ENCODE measurements around the gene TDRD5. TPM values are rescaled to one million over a fixed set of nuclear protein-coding genes. Genes with fewer than 3 reads are reported as not detected.
A peak's percentile ranks its signal among the peaks of the same experiment; 100 is the strongest.
"Not testable (repeated sequence)": the region's sequence is repeated elsewhere in the genome, so short reads cannot be mapped to it uniquely, and the experiment has no call there.

TDRD5 gene
- total RNA-seq, 1 donor from 2014 or later, result not detected

DNA sequence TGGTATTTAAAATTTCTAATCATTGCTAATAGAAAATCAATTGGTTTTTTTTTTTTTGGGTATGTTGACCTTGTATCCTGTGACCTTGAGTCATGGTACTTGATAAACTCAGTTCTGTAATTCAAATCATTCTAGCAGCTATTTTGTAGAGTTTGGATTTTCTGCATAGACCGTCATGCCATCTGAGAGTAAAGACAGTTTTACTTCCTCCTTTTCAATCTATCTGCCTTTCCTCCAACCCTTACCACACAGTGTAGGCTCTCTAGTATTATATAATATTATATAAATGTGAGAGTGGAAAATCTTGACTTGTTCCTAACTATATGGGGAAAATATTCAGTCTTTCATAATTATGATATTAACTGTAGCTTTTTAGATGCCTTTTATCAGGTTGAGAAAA, 7.0 kb downstream of the TDRD5 start:
- no peak for DNase-seq (ENCODE audit: low spot score)

- DNase-seq (ENCODE audit: low spot score), result peak; percentile 4
Observed at GRCh38 chr1:179599623-179600249, 8.1 kb downstream of the TDRD5 start.

- DNase-seq (ENCODE audit: low spot score), result no peak
Observed at GRCh38 chr1:179601093-179601492, 9.5 kb downstream of the TDRD5 start.

GRCh38 chr1:179612361-179612760, 20.7 kb downstream of the TDRD5 start:
- DNase-seq (ENCODE audit: low spot score), result no peak

GRCh38 chr1:179630719-179631118, 39.1 kb downstream of the TDRD5 start:
- DNase-seq (ENCODE audit: low spot score), result no peak

DNA sequence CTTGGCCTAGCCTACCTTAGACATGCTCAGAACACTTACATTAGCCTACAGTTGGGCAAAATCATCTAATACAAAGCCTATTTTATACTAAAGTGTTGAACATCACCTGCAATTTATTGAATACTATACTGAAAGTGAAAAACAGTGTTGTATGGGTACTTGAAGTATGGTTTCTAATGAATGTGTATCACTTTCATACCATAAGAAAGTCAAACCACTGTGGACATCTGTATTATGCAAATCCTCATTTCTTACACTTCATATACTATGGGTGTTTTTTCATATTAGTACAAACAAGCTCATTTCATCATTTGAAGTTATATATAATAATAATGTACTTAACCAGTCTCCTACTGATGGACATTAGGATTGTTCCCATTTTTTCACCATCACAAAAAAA, 41.2 kb downstream of the TDRD5 start:
- no peak for DNase-seq (ENCODE audit: low spot score)

DNA sequence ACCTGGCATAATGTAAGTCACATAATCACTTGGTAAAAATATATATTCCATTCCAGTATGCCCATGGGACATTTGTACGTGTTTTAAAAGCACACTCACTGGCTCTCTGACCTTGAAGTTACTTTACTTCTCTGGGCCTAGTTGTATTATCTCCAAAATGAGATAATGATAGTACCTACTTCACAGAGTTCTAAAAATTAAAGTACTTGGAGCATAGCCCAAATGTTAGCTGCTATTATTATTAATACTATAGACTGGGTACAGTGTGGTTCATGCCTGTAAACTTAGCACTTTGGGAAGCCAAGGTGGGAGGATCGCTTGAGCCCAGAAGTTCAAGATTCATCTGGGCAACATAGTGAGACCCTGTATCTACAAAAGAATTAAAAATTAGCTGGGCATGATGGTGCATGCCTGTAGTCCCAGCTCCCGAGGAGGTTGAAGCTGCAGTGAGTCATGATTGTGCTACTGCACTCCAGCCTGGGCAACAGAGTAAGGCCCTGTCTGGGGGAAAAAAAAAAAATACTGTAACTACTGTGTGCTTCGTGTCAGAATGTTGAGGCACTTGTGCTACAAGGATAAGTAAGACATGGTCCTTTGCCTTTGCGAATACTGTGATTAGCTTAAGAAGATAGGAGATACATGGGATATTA, 45.7 kb downstream of the TDRD5 start:
- no peak for DNase-seq (ENCODE audit: low spot score)

GRCh38 chr1:179661018-179661417, 69.4 kb downstream of the TDRD5 start:
- no peak for DNase-seq (ENCODE audit: low spot score)

DNA sequence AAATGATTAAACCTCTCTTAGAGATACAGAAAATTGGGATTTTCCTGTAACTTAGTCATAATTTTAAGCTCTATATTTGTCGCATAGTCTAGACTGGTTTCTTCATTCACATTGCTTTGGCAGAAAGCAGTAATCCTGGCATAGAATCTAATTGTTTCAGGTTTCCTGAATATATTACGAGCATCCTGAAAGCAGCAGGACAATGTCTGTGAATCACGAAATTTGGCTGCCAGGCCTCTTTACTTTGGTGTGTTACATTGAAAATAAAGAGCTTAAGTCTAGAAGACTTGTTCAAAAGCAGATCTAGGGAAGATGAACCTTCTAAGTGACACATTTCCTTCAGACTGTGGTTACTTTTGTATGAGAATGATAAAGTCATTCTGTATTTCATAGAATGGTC, 72.2 kb downstream of the TDRD5 start:
- DNase-seq (ENCODE audit: low spot score), result peak; percentile 4

DNA sequence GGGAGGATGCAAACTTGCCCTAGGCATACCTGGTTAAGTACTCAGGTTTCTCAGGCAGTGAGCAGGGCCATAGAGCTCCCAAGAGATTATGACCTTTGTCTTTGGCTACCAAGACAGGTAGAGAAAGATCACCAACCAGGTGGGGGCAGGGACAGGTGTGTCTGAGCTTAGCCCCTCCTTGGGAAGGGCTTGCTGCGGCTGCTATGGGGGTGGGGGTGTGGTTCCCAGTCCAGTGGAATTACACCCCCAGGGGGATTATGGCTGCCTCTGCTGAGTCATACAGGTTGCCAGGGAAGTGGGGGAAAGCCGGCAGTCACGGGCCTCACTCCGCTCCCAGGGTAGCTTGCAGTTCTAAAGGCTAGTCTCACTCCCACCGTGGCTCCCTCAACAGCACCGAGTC, 86.2 kb downstream of the TDRD5 start:
- no peak for DNase-seq (ENCODE audit: low spot score)

DNA sequence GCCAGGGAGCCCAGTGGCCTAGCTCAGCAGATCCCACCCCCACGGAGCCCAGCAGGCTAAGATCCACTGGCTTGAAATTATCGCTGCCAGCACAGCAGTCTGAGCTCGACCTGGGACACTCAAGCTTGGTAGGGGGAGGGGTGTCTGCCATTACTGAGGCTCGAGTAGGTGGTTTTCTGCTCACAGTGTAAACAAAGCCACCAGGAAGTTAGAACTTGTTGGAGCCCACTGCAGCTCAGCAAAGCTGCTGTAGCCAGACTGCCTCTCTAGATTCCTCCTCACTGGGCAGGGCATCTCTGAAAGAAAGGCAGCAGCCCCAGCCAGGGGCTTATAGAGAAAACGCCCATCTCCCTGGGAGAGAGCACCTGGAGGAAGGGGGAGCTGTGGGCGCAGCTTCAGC, 102.9 kb downstream of the TDRD5 start:
- DNase-seq (ENCODE audit: low spot score), result not testable (repeated sequence)

DNA sequence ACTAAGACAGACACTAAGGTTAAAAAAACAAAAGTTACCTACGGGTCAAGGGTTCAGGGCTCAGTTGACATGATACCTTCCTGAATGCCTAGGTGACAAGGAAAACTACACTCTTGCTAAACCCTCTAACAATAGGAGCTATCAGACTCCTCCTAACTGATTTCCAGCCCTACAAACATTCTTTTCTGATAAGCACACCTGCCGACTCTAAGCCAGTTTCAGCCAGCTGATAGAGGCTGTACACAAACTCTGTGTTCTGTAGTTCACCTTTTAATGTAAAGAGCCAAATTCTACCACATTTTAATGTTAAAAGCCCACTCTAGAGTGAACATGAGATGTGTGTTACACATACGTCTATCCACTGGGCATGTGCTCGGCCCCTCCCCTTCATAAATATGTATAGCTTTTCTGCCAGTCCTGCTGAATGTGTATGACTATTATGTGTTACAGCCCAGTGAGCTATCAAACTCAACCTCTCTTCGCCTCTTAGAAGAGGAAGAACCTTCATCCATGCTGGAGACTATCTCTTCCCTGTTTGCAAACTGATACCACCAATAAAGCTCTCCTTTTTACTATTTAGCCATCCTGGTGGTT, 111.4 kb downstream of the TDRD5 start:
- DNase-seq (ENCODE audit: low spot score), result no peak

- peak; percentile 72 for DNase-seq (ENCODE audit: low spot score)
Observed at GRCh38 chr1:179706339-179706941, 114.8 kb downstream of the TDRD5 start.

DNA sequence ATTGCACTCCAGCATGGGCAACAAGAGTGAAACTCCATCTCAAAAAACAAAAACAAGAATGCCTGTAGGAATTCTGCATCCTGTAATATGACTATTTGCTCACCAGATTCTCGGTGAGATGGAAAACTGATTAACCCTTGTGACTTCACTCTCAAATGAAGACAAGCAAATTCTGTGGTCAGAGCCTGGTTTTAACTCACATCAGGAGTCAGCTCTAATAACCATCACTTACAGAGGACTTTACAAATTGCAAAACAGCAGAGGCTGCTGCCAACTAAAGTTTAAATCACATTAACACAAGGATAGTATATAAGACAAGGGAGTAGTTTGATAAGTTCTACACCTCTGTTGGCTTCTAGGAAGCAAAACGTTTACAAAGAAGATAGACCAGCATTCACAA, 115.8 kb downstream of the TDRD5 start:
- DNase-seq (ENCODE audit: low spot score), result no peak

DNA sequence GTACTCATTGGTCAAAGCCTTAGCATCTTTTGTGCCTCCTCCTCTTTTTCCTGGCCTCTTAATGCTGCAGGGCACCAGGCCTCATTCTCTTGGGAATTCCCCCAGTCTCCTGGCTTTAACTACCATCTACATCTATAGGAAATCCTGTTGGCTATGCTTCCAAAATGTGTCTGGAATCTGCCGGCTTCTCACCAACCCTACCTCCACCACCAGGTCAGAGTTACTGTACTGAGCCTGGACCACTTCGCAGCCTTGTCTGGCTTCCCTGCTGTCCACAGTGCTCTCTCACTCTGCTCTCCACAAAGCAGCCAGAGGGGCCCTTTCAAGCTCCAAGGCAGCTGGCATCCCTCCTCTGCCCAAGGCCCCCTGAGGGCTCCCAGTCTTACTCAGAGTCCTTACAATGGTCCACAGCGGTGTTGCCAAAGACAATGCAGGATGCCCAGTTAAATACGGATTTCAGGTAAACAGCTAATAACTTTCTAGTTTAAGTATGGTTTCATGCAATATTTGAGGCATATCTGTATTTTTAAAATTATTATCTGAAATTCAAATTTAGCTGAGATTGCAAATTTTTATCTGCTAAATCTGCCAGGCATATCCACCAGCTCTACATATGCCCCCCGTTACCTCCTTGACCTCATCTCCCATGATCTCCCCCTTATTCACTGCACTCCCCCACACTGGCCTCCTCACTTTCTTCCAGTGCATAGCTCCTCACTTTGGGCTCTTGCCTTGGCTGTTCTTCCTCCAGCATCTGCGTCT, 117.0 kb downstream of the TDRD5 start:
- DNase-seq (ENCODE audit: low spot score), result no peak

GRCh38 chr1:179709841-179710329, 118.3 kb downstream of the TDRD5 start:
- DNase-seq (ENCODE audit: low spot score), result peak; percentile 66

- no peak for DNase-seq (ENCODE audit: low spot score)
Observed at GRCh38 chr1:179714159-179714558, 122.5 kb downstream of the TDRD5 start.

DNA sequence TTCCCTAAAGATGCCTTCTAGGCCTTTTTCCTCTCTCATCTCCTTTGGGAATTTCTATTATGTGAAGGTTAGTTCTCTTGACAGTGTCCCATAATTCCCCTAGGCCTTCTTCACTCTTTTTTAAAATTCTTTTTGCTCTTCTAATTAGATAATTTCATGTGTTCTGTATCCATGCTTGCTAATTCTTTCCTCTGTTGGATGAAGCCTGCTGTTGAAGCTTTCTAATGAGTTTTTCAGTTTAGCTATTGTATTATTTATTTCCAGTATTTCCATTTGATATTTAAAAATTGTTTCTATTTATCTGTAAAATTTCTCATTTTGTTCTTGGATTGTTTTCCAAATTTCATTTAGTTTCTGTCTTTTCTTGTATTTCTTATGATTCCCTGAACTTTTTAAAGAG, 123.0 kb downstream of the TDRD5 start:
- no peak for DNase-seq (ENCODE audit: low spot score)

DNA sequence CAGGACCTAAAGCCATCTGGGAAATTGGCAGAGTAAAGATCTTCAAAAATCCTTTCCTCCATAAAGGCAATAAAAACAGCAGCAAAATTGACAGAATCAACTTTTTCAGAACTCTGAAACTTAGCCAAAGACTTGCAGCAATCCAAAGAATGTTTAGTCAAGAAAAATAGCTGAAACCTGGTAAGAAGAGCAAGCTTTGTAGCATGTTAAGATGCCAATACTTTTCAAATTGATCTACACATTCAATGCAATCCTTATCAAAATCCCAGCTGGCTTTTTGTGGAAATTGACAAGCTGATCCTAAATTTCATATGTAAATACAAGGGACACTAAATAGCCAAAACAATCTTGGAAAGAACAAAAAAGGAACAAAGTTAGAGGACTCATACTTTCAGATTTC, 127.6 kb downstream of the TDRD5 start:
- DNase-seq (ENCODE audit: low spot score), result no peak

DNA sequence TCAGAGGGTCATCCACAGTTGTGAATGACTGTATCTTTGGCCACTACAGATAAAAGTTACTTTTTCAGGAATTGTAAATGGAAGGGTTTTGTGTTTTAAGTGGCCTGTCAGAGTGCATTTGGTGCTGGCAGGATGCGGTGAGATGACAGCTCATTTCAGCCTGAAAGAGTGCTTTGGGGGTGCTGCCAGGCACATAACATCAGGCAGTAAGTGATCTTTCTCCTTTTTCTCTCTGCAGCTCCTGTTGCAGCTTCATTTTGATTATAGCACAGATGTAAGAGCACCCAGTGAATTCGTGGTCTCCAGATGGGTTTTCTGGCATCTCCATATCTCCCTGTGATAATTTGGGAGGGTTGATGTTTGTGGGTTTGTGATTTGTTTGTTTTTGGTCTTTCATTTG, 136.6 kb downstream of the TDRD5 start:
- no peak for DNase-seq (ENCODE audit: low spot score)

GRCh38 chr1:179729881-179730280, 138.2 kb downstream of the TDRD5 start:
- DNase-seq (ENCODE audit: low spot score), result no peak

- DNase-seq (ENCODE audit: low spot score), result no peak
Observed at GRCh38 chr1:179731643-179732042, 140.0 kb downstream of the TDRD5 start.

Data from umbilical cord (tissue), 2 donors.